Naive B cell (primary cell): ENCODE data around the gene PABPC1L. TPM values are rescaled to one million over a fixed set of nuclear protein-coding genes. Genes with fewer than 3 reads are reported as not detected.

Experiments used
- ATAC-seq, 2 donors: fragments of 150-1000 bp; cut with Tn5 transposase; 2 replicates each; pipeline ENCODE4 v1.10.0; 2021; ENCODE audit warnings: low read depth in 2 of 2, mild to moderate bottlenecking in 2 of 2, moderate library complexity in 2 of 2
- DNase-seq: peaks from one replicate; pipeline ENCODE4 v3.0.0; 2022
- H3K27ac Mint-ChIP-seq, 6 donors: one replicate each; pipeline ENCODE4 v1.8.0; 2020 to 2022; ENCODE audit warnings: mild to moderate bottlenecking in 6 of 6, mixed read lengths in 6 of 6, moderate library complexity in 5 of 6, inconsistent platforms in 2 of 6
- H3K27me3 Mint-ChIP-seq, 3 donors: one replicate each; pipeline ENCODE4 v1.8.0; 2021 to 2022; ENCODE audit warnings: mixed read lengths in 3 of 3, mild to moderate bottlenecking in 1 of 3
- H3K36me3 Mint-ChIP-seq, 2 donors: one replicate each; pipeline ENCODE4 v1.8.0; 2020 to 2022; ENCODE audit warnings: mixed read lengths in 2 of 2, inconsistent platforms in 1 of 2, mild to moderate bottlenecking in 1 of 2
- H3K4me1 Mint-ChIP-seq, 3 donors: one replicate each; pipeline ENCODE4 v1.8.0; 2020 to 2022; ENCODE audit warnings: mixed read lengths in 3 of 3, inconsistent platforms in 1 of 3, mild to moderate bottlenecking in 1 of 3, moderate library complexity in 1 of 3
- H3K4me3 Mint-ChIP-seq, 8 donors: one replicate each; pipeline ENCODE4 v1.8.0; 2020 to 2022; ENCODE audit warnings: mild to moderate bottlenecking in 8 of 8, mixed read lengths in 8 of 8, moderate library complexity in 8 of 8, inconsistent platforms in 2 of 8
- H3K9me3 Mint-ChIP-seq, 7 donors: one replicate each; pipeline ENCODE4 v1.8.0; 2020 to 2022; ENCODE audit warnings: mixed read lengths in 7 of 7, mild to moderate bottlenecking in 5 of 7, inconsistent platforms in 2 of 7, moderate library complexity in 1 of 7
- polyA plus RNA-seq, 6 donors: library from polyadenylated mRNA; unstranded; fragments of 300-500 nt; fragmentation: Illumina TruSeq; gene quantifications; one replicate each; pipeline ENCODE4 v1.2.3, GENCODE V29; 2021; ENCODE audit warnings: low read depth in 6 of 6

PABPC1L gene
- polyA plus RNA-seq, 6 donors from 2014 or later: 0.75 to 5.2 (median 1.3) TPM; not detected in 1

DNA sequence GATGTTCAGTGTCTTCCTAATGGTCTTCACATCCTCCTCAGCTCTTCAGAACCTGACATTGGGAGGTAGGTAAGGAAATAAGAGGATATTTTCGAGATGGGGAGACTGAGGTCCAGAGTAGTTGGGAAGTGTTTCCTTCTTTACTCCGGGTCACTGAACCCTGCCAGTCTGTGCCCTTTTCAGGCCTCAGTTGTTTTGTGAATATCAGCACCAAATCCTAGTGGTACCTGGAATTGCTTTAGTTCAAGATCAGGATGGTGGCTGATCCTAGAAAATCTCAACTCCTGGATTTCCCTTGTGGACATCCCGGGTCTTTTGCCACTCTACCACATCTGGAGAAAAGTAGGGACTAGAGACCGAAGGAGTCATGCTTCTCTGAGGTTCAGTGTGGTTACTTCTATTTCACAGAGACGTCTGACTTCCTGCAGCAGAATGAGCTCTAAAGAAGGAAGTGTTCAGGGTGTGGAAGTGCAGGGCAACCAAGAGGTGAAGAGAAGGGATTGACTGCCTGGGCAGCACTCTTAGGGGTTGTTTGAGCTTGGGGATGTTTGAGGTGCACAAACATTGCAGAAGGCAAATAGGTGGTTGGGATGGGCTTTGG is 57.4 kb downstream of the PABPC1L start:
- ATAC-seq (peak; percentile 45 to 49), DNase-seq (peak; percentile 62)
- Mint-ChIP-seq H3K9me3 (no peaks in the 10 kb centered on the region), H3K4me3 (peak overlapping the region; percentile 92 to 100 (median 98)), H3K36me3 (peaks cover 5 to 14% of the 10 kb centered on the region in 2 donors), H3K27me3 (no peaks in the 10 kb centered on the region), H3K4me1 (peaks cover 64 to 73% (median 65%) of the 10 kb centered on the region in 3 donors), H3K27ac (peak overlapping the region; percentile 96 to 99 (median 98))

- H3K27ac Mint-ChIP-seq: peak overlapping the region; percentile 53 to 99 (median 94)
These were observed 59.5 kb downstream of the PABPC1L start for GRCh38 chr20:44969300-44969894.

DNA sequence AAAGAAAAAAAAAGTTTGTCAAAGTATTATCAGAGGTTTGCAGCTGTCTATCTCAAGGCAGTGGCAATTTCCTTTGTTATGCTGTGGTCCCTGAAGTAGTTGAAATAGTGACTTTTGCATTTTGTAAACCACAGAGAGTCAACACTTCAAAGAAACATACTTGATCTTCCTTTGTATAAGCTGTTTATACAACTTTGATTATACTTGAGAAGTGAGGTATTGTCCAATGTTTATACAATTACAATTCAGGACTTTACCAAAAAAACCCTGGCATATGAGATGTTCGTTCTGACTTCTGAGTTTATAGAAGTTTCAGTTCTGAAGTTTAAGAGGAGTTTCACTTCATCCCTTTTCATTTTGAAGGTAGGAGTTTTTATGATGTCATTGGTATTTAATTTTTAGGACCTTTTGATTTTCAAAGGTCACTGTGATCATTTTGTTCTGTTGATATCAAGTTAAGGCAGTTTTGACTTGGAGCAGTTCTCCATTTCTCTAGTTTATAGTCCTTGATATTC is 60.4 kb downstream of the PABPC1L start:
- no peaks in the 10 kb centered on the region for H3K9me3 Mint-ChIP-seq
- peaks cover 19 to 35% of the 10 kb centered on the region in 2 donors for H3K36me3 Mint-ChIP-seq
- ATAC-seq: no peak
- no peaks in the 10 kb centered on the region for H3K27me3 Mint-ChIP-seq
- no peak for DNase-seq
- peaks cover 62 to 66% (median 64%) of the 10 kb centered on the region in 3 donors for H3K4me1 Mint-ChIP-seq
- peak overlapping the region; percentile 92 to 99 (median 96) for H3K27ac Mint-ChIP-seq
- peak overlapping the region; percentile 65 to 100 (median 80) for H3K4me3 Mint-ChIP-seq

More at GRCh38 chr20:44969300-44969894, 59.5 kb downstream of the PABPC1L start:
- H3K36me3 Mint-ChIP-seq: peaks cover 12 to 28% of the 10 kb centered on the region in 2 donors
- H3K9me3 Mint-ChIP-seq: no peaks in the 10 kb centered on the region
- ATAC-seq (no peak), DNase-seq (no peak)
- H3K4me3 Mint-ChIP-seq: peak overlapping the region; percentile 92 to 100 (median 98)
- no peaks in the 10 kb centered on the region for H3K27me3 Mint-ChIP-seq
- H3K4me1 Mint-ChIP-seq: peaks cover 56 to 66% (median 66%) of the 10 kb centered on the region in 3 donors

DNA sequence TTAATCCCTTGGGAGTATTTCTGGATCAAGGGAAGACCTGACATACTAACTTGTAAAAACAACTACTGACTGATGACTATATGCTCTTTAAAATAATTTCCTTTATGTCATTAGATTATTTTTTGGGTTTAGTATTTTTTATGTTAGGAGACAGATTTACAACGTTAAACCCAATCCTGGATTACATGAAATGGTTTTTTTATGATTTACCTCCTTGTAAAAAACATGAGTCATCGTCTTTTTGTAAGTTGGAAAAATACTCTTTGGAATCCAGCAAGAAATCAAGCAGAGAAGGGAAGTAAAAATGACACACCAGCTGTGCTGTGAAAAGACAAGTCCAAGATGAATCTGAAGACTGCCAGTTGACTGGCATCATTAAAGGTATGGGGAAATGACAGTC is 63.2 kb downstream of the PABPC1L start:
- Mint-ChIP-seq H3K9me3 (no peaks in the 10 kb centered on the region), H3K27me3 (no peaks in the 10 kb centered on the region), H3K4me1 (peaks cover 57 to 66% (median 58%) of the 10 kb centered on the region in 3 donors), H3K27ac (peak overlapping the region in 2 of 6 donors; percentile 71 to 99), H3K4me3 (no peak overlapping the region), H3K36me3 (peaks cover 28 to 37% of the 10 kb centered on the region in 2 donors)
- ATAC-seq: no peak
- no peak for DNase-seq

DNA sequence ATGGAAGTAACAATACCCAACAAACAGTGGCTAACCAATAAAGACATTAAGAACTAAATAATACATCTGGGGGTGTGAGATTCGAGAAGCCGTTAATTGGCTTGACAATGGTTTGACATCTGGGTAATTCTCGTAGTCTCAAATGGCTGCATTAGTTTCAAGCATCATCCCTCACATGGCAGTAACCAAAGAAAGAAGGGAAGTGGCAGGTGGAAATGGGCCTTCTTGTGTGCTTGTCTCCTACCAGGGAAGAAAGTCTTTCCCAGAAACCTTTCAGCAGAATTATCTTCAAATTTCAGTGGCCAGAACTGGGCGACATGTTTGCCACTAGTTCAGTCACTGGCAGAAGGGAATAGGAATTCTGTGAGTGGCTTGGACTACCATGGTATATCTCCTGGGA is 66.8 kb downstream of the PABPC1L start:
- Mint-ChIP-seq H3K27ac (peak overlapping the region in 5 of 6 donors; percentile 13 to 99 (median 98)), H3K9me3 (no peaks in the 10 kb centered on the region), H3K4me1 (peaks cover 46 to 61% (median 53%) of the 10 kb centered on the region in 3 donors), H3K4me3 (peak overlapping the region in 1 of 8 donors; percentile 74), H3K27me3 (no peaks in the 10 kb centered on the region), H3K36me3 (peaks cover 30 to 37% of the 10 kb centered on the region in 2 donors)
- DNase-seq (no peak), ATAC-seq (no peak)

DNA sequence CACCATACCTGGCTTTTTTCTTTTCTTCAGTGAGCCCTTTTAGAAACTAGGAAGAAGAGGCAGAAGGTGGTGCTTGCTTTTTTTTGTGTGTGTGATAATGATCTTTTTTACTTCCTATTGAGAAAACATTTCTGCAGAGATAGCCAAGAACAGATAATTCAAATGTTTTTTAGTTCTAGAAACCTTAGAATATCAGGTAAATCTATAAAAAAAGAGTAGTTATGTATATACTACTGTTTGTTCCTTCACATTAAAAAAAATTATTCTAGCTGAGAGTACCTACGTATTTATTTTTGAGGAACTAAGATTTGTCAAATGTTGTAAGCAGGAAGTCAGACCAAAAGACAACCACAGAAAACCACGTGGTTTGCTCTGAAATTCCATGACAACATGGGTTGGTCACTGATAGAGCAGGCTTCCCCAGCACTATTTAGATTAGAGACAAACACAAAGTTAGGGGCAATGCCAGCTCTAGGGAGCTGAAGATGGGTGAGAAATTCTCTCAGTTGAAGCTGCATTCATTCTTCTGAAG is 69.3 kb downstream of the PABPC1L start:
- Mint-ChIP-seq H3K27me3 (no peaks in the 10 kb centered on the region), H3K4me3 (peak overlapping the region; percentile 45 to 89 (median 80)), H3K27ac (peak overlapping the region; percentile 98 to 99 (median 99)), H3K4me1 (peaks cover 56 to 66% (median 60%) of the 10 kb centered on the region in 3 donors), H3K36me3 (peaks cover 34 to 38% of the 10 kb centered on the region in 2 donors), H3K9me3 (no peaks in the 10 kb centered on the region)
- DNase-seq: peak; percentile 84
- peak; percentile 96 for ATAC-seq

DNA sequence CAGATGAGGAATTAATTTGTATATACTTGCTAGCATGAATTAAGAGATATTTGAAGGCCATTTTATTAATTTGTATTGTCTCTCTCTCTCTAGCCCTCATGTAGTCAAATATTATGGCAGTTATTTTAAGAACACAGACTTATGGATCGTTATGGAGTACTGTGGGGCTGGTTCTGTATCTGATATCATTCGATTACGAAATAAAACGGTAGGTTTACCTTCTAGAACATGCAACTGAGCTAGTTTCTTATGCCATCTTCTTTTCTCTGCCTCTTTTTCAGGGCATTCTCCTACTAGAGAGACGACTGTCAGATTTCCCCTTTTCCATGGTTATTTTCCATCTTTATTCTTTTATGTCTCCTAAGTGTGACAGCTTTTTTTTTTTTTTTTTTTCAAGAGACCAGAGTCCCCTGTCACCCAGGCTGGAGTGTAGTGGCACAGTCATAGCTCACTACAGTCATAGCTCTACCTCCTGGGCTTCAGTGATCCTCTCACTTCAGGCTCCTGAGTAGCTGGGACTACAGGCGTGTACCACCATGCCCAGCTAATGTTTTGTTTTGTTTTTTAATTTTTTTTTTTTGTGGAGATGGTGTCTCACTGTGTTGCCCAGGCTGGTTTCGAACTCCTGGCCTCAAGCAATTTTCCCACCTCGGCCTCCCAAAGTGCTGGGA is 72.0 kb downstream of the PABPC1L start:
- Mint-ChIP-seq H3K4me1 (peaks cover 51 to 72% (median 65%) of the 10 kb centered on the region in 3 donors), H3K27ac (peak overlapping the region; percentile 23 to 99 (median 99)), H3K27me3 (no peaks in the 10 kb centered on the region), H3K36me3 (peaks cover 24 to 32% of the 10 kb centered on the region in 2 donors), H3K4me3 (peak overlapping the region in 1 of 8 donors; percentile 26), H3K9me3 (no peaks in the 10 kb centered on the region)
- DNase-seq (no peak), ATAC-seq (no peak)

GRCh38 chr20:44983093-44983674 is 73.3 kb downstream of the PABPC1L start:
- H3K27me3 Mint-ChIP-seq: no peaks in the 10 kb centered on the region
- DNase-seq (no peak), ATAC-seq (no peak)
- no peaks in the 10 kb centered on the region for H3K9me3 Mint-ChIP-seq
- peaks cover 25 to 31% of the 10 kb centered on the region in 2 donors for H3K36me3 Mint-ChIP-seq
- peak overlapping the region; percentile 6 to 99 (median 86) for H3K27ac Mint-ChIP-seq
- H3K4me3 Mint-ChIP-seq: peak overlapping the region in 5 of 8 donors; percentile 7 to 54 (median 16)
- peaks cover 43 to 63% (median 55%) of the 10 kb centered on the region in 3 donors for H3K4me1 Mint-ChIP-seq

DNA sequence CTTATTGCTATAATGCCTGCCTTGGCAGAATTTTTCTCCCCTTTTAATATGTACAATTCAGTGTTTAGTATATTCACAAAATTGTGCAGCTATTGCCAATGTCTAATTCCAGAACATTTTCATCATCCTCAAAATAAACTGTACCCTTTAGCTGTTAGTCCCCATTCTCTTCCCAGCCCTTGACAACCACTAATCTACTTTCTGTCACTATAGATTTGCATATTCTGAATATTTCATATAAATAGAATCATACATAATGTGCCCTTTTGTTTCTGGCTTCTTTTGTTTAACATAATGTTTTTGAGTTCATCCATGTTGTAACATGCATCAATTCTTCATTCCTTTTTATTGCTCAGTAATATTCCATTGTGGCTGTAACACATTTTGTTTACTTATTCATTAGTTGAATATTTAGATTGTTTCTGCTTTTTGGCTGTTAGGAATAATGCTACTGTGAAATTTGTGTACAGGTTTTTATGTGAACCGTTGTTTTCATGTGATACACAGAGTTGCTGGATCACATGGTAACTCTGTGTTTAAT is 78.8 kb downstream of the PABPC1L start:
- H3K4me1 Mint-ChIP-seq: peaks cover 43 to 67% (median 52%) of the 10 kb centered on the region in 3 donors
- peak overlapping the region in 4 of 6 donors; percentile 36 to 90 (median 65) for H3K27ac Mint-ChIP-seq
- no peak for ATAC-seq
- H3K36me3 Mint-ChIP-seq: peaks cover 28 to 31% of the 10 kb centered on the region in 2 donors
- DNase-seq: no peak
- H3K4me3 Mint-ChIP-seq: no peak overlapping the region
- H3K27me3 Mint-ChIP-seq: no peaks in the 10 kb centered on the region
- peaks cover 0 to 3% (median 0%) of the 10 kb centered on the region in 7 donors for H3K9me3 Mint-ChIP-seq

Other genes starting within 250 kb of the PABPC1L start
- not detected for gene CCN5, start 194.7 kb upstream of the PABPC1L start, polyA plus RNA-seq
- not detected for gene KCNK15, start 164.2 kb upstream of the PABPC1L start, polyA plus RNA-seq
- gene RIMS4, start 99.5 kb upstream of the PABPC1L start, polyA plus RNA-seq: not detected
- gene YWHAB, start 24.4 kb upstream of the PABPC1L start, polyA plus RNA-seq: 100 to 1,000 TPM; 414 to 531 (median 498) TPM
- gene TOMM34, start 50.3 kb downstream of the PABPC1L start, polyA plus RNA-seq: 10 to 100 TPM; 24.8 to 49.1 (median 38.4) TPM
- gene STK4, start 56.5 kb downstream of the PABPC1L start, polyA plus RNA-seq: 100 to 1,000 TPM; 116 to 199 (median 173) TPM
- under 1 TPM in 4 of 6 donors, not detected in 2; 0.06 to 0.26 (median 0.20) TPM for gene KCNS1, start 191.1 kb downstream of the PABPC1L start, polyA plus RNA-seq
- gene WFDC5, start 205.1 kb downstream of the PABPC1L start, polyA plus RNA-seq: not detected
- not detected for gene WFDC12, start 214.4 kb downstream of the PABPC1L start, polyA plus RNA-seq